Prostate gland (tissue), 2 donors: ENCODE results near the gene ACTMAP. TPM values are rescaled to one million over a fixed set of nuclear protein-coding genes. Genes with fewer than 3 reads are reported as not detected.

Experiments
- DNase-seq: peaks from one replicate; pipeline ENCODE4 v3.0.0-alpha.2; 2019; ENCODE audit warnings: low spot score
- H3K27ac ChIP-seq, 2 donors: fragments of 200-600 bp; sonication (generic); 2 replicates each; pipeline ENCODE4 v1.5.1; 2017 to 2019
- H3K27me3 ChIP-seq: fragments of 200-600 bp; sonication (generic); replicated peaks from 2 replicates; pipeline ENCODE4 v1.5.1; 2019; ENCODE audit not compliant: insufficient read depth
- H3K36me3 ChIP-seq, 2 donors: fragments of 200-600 bp; sonication (generic); 1 replicate in 1 of 2; 2 replicates in 1 of 2; pipeline versions ENCODE4 v1.5.1 to v1.8.1; 2017 to 2019
- H3K4me1 ChIP-seq: fragments of 200-600 bp; sonication (generic); replicated peaks from 2 replicates; pipeline ENCODE4 v1.5.1; 2019
- H3K4me3 ChIP-seq, 2 donors: fragments of 200-600 bp; sonication (generic); 2 replicates each; pipeline ENCODE4 v1.5.1; 2017 to 2019
- H3K9me3 ChIP-seq: fragments of 200-600 bp; sonication (generic); 2 replicates; pipeline ENCODE4 v1.5.1; 2017
- CTCF ChIP-seq, 4 experiments: fragments of 200-600 bp in 2 of 4; fragments of 450-650 bp in 2 of 4; sonication (generic) in 2 of 4; IDR thresholded peaks; 1 replicate in 3 of 4; 2 replicates in 1 of 4; pipeline ENCODE4 v1.5.1; 2016 to 2019; ENCODE audit warnings: antibody characterized with exemption in 4 of 4, mild to moderate bottlenecking in 2 of 4, moderate library complexity in 2 of 4
- POLR2A ChIP-seq: fragments of 450-650 bp; IDR thresholded peaks from one replicate; pipeline ENCODE4 v1.6.1; 2016; ENCODE audit warnings: antibody characterized with exemption, mild to moderate bottlenecking
- POLR2AphosphoS5 ChIP-seq: sonication (generic); formaldehyde crosslinking; IDR thresholded peaks from one replicate; pipeline ENCODE4 v1.6.1; 2017; ENCODE audit warnings: antibody characterized with exemption
- WGBS: methylation state at CpG from one replicate; pipeline ENCODE4 v1.1.5; 2018; 5-methylcytosine and 5-hydroxymethylcytosine counted together
- intact Hi-C: fragments of 100-400 bp; cut with DNase I; formaldehyde crosslinking; loops from one replicate; pipeline ENCODE4 v1.14.2; 2022
- total RNA-seq, 2 donors: library from RNA; depleted of rRNA; stranded (reverse); fragments of >200 nt; gene quantifications; one replicate each; pipeline ENCODE4 v1.1.0, GENCODE V29; 2016

ACTMAP gene
- total RNA-seq, 2 donors from 2014 or later = 4.4 to 25.2 TPM

- Histone ChIP-seq H3K27ac (peak overlapping the region; percentile 27 to 36), H3K27me3 (no peaks in the 10 kb centered on the region), H3K4me1 (no peaks in the 10 kb centered on the region), H3K36me3 (peaks cover 5 to 23% of the 10 kb centered on the region in 2 donors), H3K9me3 (no peaks in the 10 kb centered on the region), H3K4me3 (no peak overlapping the region)
- no peak for DNase-seq
- 47% methylated on average over 6 of the region's 6 CpGs for WGBS
- TF ChIP-seq CTCF (IDR thresholded peaks at IDR 0.05) (no peak), POLR2AphosphoS5 (no peak), POLR2A (no peak)
- intact Hi-C loops = no loop called here
These were observed 9.5 kb downstream of the ACTMAP start for GRCh38 chr19:40740747-40741146.

- Histone ChIP-seq H3K9me3 (no peaks in the 10 kb centered on the region), H3K27me3 (no peaks in the 10 kb centered on the region), H3K4me3 (no peak overlapping the region), H3K36me3 (peaks cover 5 to 26% of the 10 kb centered on the region in 2 donors), H3K4me1 (no peaks in the 10 kb centered on the region), H3K27ac (peak overlapping the region; percentile 27 to 36)
- TF ChIP-seq CTCF (IDR thresholded peaks at IDR 0.05) = no peak
- TF ChIP-seq POLR2AphosphoS5 = no peak
- TF ChIP-seq POLR2A = no peak
- no peak for DNase-seq
- intact Hi-C loops = no loop called here
- WGBS = 80% methylated on average over 16 of the region's 16 CpGs
These were observed 10.2 kb downstream of the ACTMAP start for GRCh38 chr19:40739871-40740703.

GRCh38 chr19:40739030-40739839, 11.0 kb downstream of the ACTMAP start:
- Histone ChIP-seq H3K4me1 (no peaks in the 10 kb centered on the region), H3K27me3 (no peaks in the 10 kb centered on the region), H3K4me3 (no peak overlapping the region), H3K9me3 (no peaks in the 10 kb centered on the region), H3K27ac (no peak overlapping the region), H3K36me3 (peaks cover 7 to 26% of the 10 kb centered on the region in 2 donors)
- TF ChIP-seq POLR2A = no peak
- TF ChIP-seq CTCF (IDR thresholded peaks at IDR 0.05) = no peak
- no peak for TF ChIP-seq POLR2AphosphoS5
- DNase-seq = no peak
- WGBS = 80% methylated on average over 21 of the region's 22 CpGs
- intact Hi-C loops = no loop called here

GRCh38 chr19:40737102-40737644, 13.1 kb downstream of the ACTMAP start:
- no peak overlapping the region for H3K27ac ChIP-seq
- DNase-seq = no peak
- H3K36me3 ChIP-seq = peaks cover 8 to 42% of the 10 kb centered on the region in 2 donors
- no peaks in the 10 kb centered on the region for H3K9me3 ChIP-seq
- H3K4me3 ChIP-seq = no peak overlapping the region
- intact Hi-C loops = no loop called here
- no peak for TF ChIP-seq CTCF (IDR thresholded peaks at IDR 0.05)
- no peak for TF ChIP-seq POLR2A
- TF ChIP-seq POLR2AphosphoS5 = no peak
- no peaks in the 10 kb centered on the region for H3K27me3 ChIP-seq
- H3K4me1 ChIP-seq = no peaks in the 10 kb centered on the region
- WGBS = 87% methylated on average over 9 of the region's 9 CpGs
